Peyer's patch (tissue), 4 donors: ENCODE data around the gene ASB3.

Experiments used
- POLR2A ChIP-seq, 2 donors: fragments of 450-650 bp; IDR thresholded peaks; one replicate each; pipeline ENCODE4 v1.5.1; 2017; ENCODE audit warnings: antibody characterized with exemption in 2 of 2, mild to moderate bottlenecking in 2 of 2, moderate library complexity in 2 of 2
- TF ChIP-seq, protein P1 (sequence below), 6 experiments: fragments of 450-650 bp in 4 of 6; fragments of 200-600 bp in 2 of 6; sonication (generic) in 1 of 6; IDR thresholded peaks; one replicate each; pipeline ENCODE4 v1.5.1; 2017 to 2019; ENCODE audit warnings: antibody characterized with exemption in 6 of 6, mild to moderate bottlenecking in 3 of 6, moderate library complexity in 1 of 6

DNA sequence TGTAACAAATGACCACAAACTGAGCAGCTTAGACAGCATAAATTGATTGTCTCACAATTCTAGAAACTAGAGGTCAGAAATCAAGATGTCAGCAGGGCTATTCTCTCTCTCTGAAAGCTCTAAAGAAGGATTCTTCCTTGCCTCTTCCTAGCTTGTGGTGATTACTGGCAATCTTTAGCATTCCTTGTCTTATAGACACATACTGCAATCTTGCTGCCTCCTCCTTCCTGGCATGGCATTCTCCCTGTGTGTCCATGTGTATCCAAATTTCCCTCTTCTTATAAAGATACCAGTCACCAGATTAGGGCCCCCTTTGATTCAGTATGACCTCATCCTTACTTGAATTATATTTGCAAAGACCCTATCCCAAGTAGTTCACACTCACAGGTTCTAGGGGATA, 2.3 kb downstream of the ASB3 start:
- TF ChIP-seq, protein P1, sequence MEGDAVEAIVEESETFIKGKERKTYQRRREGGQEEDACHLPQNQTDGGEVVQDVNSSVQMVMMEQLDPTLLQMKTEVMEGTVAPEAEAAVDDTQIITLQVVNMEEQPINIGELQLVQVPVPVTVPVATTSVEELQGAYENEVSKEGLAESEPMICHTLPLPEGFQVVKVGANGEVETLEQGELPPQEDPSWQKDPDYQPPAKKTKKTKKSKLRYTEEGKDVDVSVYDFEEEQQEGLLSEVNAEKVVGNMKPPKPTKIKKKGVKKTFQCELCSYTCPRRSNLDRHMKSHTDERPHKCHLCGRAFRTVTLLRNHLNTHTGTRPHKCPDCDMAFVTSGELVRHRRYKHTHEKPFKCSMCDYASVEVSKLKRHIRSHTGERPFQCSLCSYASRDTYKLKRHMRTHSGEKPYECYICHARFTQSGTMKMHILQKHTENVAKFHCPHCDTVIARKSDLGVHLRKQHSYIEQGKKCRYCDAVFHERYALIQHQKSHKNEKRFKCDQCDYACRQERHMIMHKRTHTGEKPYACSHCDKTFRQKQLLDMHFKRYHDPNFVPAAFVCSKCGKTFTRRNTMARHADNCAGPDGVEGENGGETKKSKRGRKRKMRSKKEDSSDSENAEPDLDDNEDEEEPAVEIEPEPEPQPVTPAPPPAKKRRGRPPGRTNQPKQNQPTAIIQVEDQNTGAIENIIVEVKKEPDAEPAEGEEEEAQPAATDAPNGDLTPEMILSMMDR (IDR thresholded peaks at IDR 0.05), result no peak
- no peak for TF ChIP-seq POLR2A (IDR thresholded peaks at IDR 0.05)
